ENCODE results near the gene RDX. TPM values are rescaled to one million over a fixed set of nuclear protein-coding genes. Genes with fewer than 3 reads are reported as not detected.
A peak's percentile ranks its signal among the peaks of the same experiment; 100 is the strongest.

The RDX gene
- total RNA-seq, 1 experiment from 2014 or later = 107 TPM

GRCh38 chr11:110130642-110131238, 165.7 kb downstream of the RDX start:
- in situ Hi-C loops (cut with HindIII; ENCODE audit: low pct_unique_long_range_greater_than_20kb, low sequenced_read_pairs) = no loop called here
- no peak for DNase-seq (ENCODE audit: low read depth, low spot score)

DNA sequence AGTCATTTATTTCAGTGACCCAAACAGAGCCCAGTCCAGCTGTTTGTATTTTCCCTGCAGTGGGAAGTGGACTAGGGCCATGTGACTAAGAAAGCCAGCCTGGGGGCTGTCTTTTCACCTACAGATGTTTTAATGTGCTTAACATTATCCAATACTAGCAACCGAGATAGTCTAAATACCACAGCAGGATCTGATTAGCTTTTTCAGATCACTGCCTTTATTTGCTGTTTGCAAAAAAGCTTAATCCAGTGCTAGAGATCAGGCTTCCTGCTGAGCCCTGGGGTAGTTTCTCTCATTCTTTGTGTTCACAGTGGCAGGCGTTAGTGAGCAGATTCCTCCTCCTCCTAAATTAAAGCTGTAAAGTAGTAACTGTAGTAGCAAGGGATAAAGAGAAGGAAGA, 168.3 kb downstream of the RDX start:
- in situ Hi-C loops (cut with HindIII; ENCODE audit: low pct_unique_long_range_greater_than_20kb, low sequenced_read_pairs) = no loop called here

DNA sequence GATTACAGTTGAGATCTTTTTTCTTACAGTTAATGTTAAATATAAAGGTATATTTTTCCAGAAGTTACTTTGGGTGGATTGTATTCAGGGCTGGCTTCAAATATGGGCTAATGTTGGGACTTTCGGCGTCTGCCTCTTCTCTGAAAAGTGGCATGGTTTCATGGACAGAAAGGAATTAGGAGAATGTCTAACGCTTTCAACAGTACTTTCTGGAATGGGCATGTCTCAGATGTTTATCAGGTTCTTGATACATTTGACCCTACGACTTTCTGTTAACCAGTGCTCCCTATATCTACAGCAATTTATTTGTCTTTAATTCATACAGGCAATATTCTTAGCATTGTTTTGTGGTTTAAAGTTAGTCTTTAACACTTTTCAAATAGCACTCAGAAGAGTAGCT, 169.5 kb downstream of the RDX start:
- DNase-seq (ENCODE audit: low read depth, low spot score) = no peak
- in situ Hi-C loops (cut with HindIII; ENCODE audit: low pct_unique_long_range_greater_than_20kb, low sequenced_read_pairs) = no loop called here

More for the DNA sequence above, 168.3 kb downstream of the RDX start:
- DNase-seq (ENCODE audit: low read depth, low spot score) = peak; percentile 49

GRCh38 chr11:110125632-110126031, 170.8 kb downstream of the RDX start:
- no peak for DNase-seq (ENCODE audit: low read depth, low spot score)
- in situ Hi-C loops (cut with HindIII; ENCODE audit: low pct_unique_long_range_greater_than_20kb, low sequenced_read_pairs) = no loop called here

Other genes with a start within 250 kb of the RDX start
- 8.9 and 9.8 TPM in 2 replicates for gene ZC3H12C, start 203.2 kb downstream of the RDX start, total RNA-seq (2014; rRNA removed; shearing (Covaris generic))
- 11.1 and 12.5 TPM in 2 replicates for gene FDX1, start 133.3 kb upstream of the RDX start, total RNA-seq (2014; rRNA removed; shearing (Covaris generic))